ENCODE results near the gene DSCAM. TPM values are rescaled to one million over a fixed set of nuclear protein-coding genes. Genes with fewer than 3 reads are reported as not detected.
A peak's percentile ranks its signal among the peaks of the same experiment; 100 is the strongest.

The DSCAM gene
- total RNA-seq, 1 donor, result not detected

DNA sequence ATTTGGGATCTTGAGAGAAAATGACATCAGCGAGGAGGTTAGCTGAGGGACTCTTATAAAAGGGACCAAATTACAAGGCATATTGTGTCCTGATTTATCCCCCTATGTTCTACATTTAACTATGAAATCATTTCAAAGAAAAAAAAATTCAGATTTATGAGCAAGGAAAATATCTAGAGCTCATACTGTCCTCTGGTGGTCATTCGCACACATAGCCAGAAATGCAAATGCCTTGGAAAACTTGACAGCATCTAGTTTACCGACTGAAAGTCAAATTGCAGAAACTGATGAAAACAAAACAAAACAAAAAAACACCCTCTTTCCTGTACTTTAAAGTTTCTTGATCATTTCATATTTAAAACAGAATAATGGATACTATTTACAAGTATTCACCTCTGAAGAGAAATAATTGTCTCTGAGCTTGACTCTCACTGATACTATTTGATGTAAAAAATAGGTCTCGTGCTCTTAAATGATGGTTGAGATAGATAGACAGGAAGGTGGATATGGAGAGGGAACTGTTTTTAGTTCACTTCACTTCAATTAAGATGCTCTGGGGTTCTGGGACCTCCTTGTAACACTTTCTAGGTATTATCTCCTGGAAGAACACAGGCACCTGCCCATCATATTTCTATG lies 725.9 kb downstream of the DSCAM start:
- H3K4me3 ChIP-seq (ENCODE audit: low read depth, low read length), result no peak overlapping the region
- DNase-seq (ENCODE audit: low read depth), result no peak
- peak; percentile 23 for TF ChIP-seq CTCF (IDR thresholded peaks at IDR 0.05; ENCODE audit: insufficient read depth, low read length)

- no peak for TF ChIP-seq CTCF (IDR thresholded peaks at IDR 0.05; ENCODE audit: insufficient read depth, low read length)
- no peak for DNase-seq (ENCODE audit: low read depth)
- H3K4me3 ChIP-seq (ENCODE audit: low read depth, low read length), result no peak overlapping the region
Measured at GRCh38 chr21:40118527-40118926, 728.4 kb downstream of the DSCAM start.

GRCh38 chr21:40117236-40117635 lies 729.7 kb downstream of the DSCAM start:
- no peak for TF ChIP-seq CTCF (IDR thresholded peaks at IDR 0.05; ENCODE audit: insufficient read depth, low read length)
- DNase-seq (ENCODE audit: low read depth), result no peak

DNA sequence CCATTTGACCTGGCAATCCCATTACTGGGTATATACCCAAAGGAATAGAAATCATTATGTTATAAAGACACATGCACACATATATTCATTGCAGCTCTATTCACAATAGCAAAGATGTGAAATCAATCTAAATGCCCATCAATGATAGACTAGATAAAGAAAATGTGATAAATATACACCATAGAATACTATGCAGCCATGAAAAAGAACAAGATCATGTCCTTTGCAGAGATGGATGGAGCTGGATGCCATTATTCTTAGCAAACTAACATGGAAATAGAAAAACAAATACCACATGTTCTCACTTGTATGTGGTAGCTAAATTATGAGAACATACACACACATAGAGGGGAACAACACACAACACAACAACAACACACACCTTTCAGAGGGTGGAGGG lies 731.2 kb downstream of the DSCAM start:
- DNase-seq (ENCODE audit: low read depth), result no peak
- H3K4me3 ChIP-seq (ENCODE audit: low read depth, low read length), result no peak overlapping the region
- no peak for TF ChIP-seq CTCF (IDR thresholded peaks at IDR 0.05; ENCODE audit: insufficient read depth, low read length)

More at GRCh38 chr21:40117236-40117635, 729.7 kb downstream of the DSCAM start:
- no peak overlapping the region for H3K4me3 ChIP-seq (ENCODE audit: low read depth, low read length)

GRCh38 chr21:40102682-40103081 lies 744.3 kb downstream of the DSCAM start:
- no peak for TF ChIP-seq CTCF (IDR thresholded peaks at IDR 0.05; ENCODE audit: insufficient read depth, low read length)
- no peak overlapping the region for H3K4me3 ChIP-seq (ENCODE audit: low read depth, low read length)
- DNase-seq (ENCODE audit: low read depth), result no peak

- no peak for TF ChIP-seq CTCF (IDR thresholded peaks at IDR 0.05; ENCODE audit: insufficient read depth, low read length)
- no peak for DNase-seq (ENCODE audit: low read depth)
- no peak overlapping the region for H3K4me3 ChIP-seq (ENCODE audit: low read depth, low read length)
Measured at GRCh38 chr21:40099809-40100208, 747.1 kb downstream of the DSCAM start.

DNA sequence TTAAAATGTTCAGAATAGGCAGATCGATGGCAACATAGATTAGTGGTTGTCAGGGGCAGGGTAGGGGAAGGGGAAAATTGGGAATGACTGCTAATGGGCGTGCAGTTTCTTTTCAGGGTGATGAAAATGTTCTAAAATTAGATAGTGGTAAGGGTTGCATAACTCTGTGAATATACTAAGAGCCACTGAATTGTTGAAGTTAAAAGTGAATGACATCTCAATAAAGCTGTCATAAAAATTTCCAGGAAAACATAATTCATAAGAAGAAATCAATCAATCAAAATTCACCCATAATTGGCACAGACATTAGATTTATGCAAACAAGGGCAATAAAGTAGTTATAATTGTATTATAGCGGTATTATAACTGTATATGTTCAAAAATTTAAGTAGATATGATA lies 751.5 kb downstream of the DSCAM start:
- no peak for DNase-seq (ENCODE audit: low read depth)
- H3K4me3 ChIP-seq (ENCODE audit: low read depth, low read length), result no peak overlapping the region
- TF ChIP-seq CTCF (IDR thresholded peaks at IDR 0.05; ENCODE audit: insufficient read depth, low read length), result no peak
